ENCODE results near the gene HS3ST3A1. TPM values are rescaled to one million over a fixed set of nuclear protein-coding genes. Genes with fewer than 3 reads are reported as not detected.

The HS3ST3A1 gene
- total and polyA plus RNA-seq, 7 donors = 1.5 to 3.7 (median 2.5) TPM; not detected in 2

DNA sequence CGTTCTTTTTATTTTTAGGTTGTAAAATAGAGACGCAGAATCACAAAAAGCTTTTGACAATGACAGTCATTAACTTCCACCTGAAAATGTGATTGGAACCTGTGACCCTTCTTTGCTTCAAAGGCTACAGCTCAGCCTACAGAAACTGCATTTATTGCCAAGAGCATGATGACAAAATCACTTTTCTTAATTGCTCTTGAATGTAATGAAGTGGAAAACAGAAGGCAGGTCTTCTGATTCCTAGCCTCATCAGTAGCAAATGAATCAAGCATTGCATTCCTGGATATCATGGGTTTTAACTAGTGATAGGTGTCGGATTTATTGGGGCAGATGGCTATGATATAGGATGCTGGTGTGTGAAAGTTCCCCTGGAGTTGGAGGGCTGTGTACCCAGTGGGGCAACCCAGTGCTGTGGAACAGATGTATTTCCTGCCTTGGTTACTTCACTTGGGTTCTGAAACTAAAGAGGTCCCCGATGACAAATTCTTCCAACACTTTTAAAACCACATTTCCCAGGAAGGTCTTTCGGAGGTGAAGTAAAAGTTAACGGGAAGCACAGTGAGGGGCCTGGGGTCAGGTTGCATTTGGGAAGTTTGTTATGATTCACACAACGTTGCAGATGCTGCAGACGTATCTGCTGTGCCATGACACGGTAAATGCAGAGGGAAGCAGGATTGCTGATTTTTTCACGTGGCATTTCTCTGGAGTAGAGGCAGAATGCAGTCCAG is 127.5 kb downstream of the HS3ST3A1 start:
- no peak for DNase-seq
- Histone ChIP-seq H3K4me3 (no peak overlapping the region), H3K27ac (no peak overlapping the region), H3K27me3 (no peaks in the 10 kb centered on the region), H3K9me3 (no peaks in the 10 kb centered on the region), H3K4me1 (no peaks in the 10 kb centered on the region), H3K36me3 (no peaks in the 10 kb centered on the region)
- intact Hi-C loops (cut with DNase I) = no loop called here
- WGBS, 2 donors = 75 to 77% methylated on average over 10 of the region's 10 CpGs
- TF ChIP-seq, protein P1, sequence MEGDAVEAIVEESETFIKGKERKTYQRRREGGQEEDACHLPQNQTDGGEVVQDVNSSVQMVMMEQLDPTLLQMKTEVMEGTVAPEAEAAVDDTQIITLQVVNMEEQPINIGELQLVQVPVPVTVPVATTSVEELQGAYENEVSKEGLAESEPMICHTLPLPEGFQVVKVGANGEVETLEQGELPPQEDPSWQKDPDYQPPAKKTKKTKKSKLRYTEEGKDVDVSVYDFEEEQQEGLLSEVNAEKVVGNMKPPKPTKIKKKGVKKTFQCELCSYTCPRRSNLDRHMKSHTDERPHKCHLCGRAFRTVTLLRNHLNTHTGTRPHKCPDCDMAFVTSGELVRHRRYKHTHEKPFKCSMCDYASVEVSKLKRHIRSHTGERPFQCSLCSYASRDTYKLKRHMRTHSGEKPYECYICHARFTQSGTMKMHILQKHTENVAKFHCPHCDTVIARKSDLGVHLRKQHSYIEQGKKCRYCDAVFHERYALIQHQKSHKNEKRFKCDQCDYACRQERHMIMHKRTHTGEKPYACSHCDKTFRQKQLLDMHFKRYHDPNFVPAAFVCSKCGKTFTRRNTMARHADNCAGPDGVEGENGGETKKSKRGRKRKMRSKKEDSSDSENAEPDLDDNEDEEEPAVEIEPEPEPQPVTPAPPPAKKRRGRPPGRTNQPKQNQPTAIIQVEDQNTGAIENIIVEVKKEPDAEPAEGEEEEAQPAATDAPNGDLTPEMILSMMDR (IDR thresholded peaks at IDR 0.05) = no peak
- TF ChIP-seq POLR2AphosphoS5 (IDR thresholded peaks at IDR 0.05) = no peak
- TF ChIP-seq POLR2A (IDR thresholded peaks at IDR 0.05) = no peak
- TF ChIP-seq EP300 (IDR thresholded peaks at IDR 0.05) = no peak

GRCh38 chr17:13465678-13466077 is 136.1 kb downstream of the HS3ST3A1 start:
- 53 to 82% methylated on average over 3 of the region's 3 CpGs for WGBS, 2 donors
- TF ChIP-seq, protein P1 (IDR thresholded peaks at IDR 0.05) = no peak
- TF ChIP-seq POLR2A (IDR thresholded peaks at IDR 0.05) (no peak), POLR2AphosphoS5 (IDR thresholded peaks at IDR 0.05) (no peak), EP300 (IDR thresholded peaks at IDR 0.05) (no peak)
- Histone ChIP-seq H3K27me3 (no peaks in the 10 kb centered on the region), H3K36me3 (no peaks in the 10 kb centered on the region), H3K4me3 (no peak overlapping the region), H3K9me3 (no peaks in the 10 kb centered on the region), H3K4me1 (no peaks in the 10 kb centered on the region), H3K27ac (no peak overlapping the region)
- DNase-seq = no peak
- intact Hi-C loops (cut with DNase I) = no loop called here

DNA sequence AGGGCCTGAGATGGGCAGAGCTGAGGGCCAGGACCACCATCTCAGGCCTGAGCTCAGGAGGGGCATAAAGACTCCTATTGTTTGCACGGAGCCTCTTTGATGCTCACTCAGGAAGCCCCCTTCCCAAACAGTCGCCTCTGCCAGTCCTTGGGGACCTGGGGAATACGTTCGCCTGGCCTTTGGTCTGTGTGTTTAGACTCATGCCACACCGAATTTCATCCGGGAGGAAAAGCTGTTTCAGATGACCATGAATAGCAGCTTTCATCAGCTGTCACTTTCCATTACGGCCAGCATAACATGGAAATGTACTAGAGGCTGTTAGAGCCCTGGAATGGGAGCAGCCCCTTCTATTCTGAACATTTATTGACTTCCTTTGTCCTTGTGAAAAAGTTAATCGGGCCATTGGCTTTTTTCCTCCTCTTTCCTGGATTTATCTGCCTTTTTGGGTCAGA is 139.0 kb downstream of the HS3ST3A1 start:
- H3K4me3 ChIP-seq = no peak overlapping the region
- TF ChIP-seq POLR2A (IDR thresholded peaks at IDR 0.05) (no peak), POLR2AphosphoS5 (IDR thresholded peaks at IDR 0.05) (no peak), EP300 (IDR thresholded peaks at IDR 0.05) (no peak)
- TF ChIP-seq, protein P1 (IDR thresholded peaks at IDR 0.05) = no peak
- WGBS, 2 donors = 79 to 81% methylated on average over 8 of the region's 8 CpGs
- H3K27me3 ChIP-seq = no peaks in the 10 kb centered on the region
- intact Hi-C loops (cut with DNase I) = no loop called here
- H3K4me1 ChIP-seq = no peaks in the 10 kb centered on the region
- no peaks in the 10 kb centered on the region for H3K9me3 ChIP-seq
- no peaks in the 10 kb centered on the region for H3K36me3 ChIP-seq
- DNase-seq = no peak
- H3K27ac ChIP-seq = peak overlapping the region in 1 of 4 donors; percentile 8

DNA sequence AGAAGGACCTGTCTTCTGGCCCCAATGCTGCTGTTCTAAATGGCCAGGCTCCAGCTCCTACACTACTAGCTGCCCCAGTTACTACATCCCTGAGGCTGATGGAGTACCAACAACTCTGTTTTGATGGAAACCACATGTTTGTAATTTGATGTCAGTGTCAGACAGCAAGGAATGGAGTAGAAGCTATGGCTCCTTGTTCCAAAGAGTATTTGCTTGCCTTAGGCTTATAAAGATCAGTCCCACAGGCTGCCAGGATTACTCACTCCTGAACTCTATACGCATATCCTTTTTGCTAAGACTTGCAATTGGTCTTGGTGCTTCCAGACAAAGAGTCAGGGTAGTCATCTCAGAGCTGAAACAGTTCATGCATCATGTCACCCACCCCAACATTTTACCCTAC is 139.6 kb downstream of the HS3ST3A1 start:
- Histone ChIP-seq H3K4me3 (no peak overlapping the region), H3K27me3 (no peaks in the 10 kb centered on the region), H3K36me3 (no peaks in the 10 kb centered on the region), H3K4me1 (no peaks in the 10 kb centered on the region), H3K9me3 (no peaks in the 10 kb centered on the region), H3K27ac (no peak overlapping the region)
- intact Hi-C loops (cut with DNase I) = no loop called here
- DNase-seq = no peak
- 95 to 97% methylated on average over 1 of the region's 1 CpG for WGBS, 2 donors
- TF ChIP-seq, protein P1 (IDR thresholded peaks at IDR 0.05) = no peak
- TF ChIP-seq POLR2AphosphoS5 (IDR thresholded peaks at IDR 0.05) (no peak), EP300 (IDR thresholded peaks at IDR 0.05) (no peak), POLR2A (IDR thresholded peaks at IDR 0.05) (no peak)

All from sigmoid colon (tissue), 7 donors.